ENCODE data around the gene LRRC4C. TPM values are rescaled to one million over a fixed set of nuclear protein-coding genes. Genes with fewer than 3 reads are reported as not detected.

The LRRC4C gene
- total and polyA plus RNA-seq, 4 donors: 0.10 to 0.93 (median 0.30) TPM

GRCh38 chr11:40417627-40418026 is 1041.8 kb downstream of the LRRC4C start:
- H3K27me3 ChIP-seq (ENCODE audit: control insufficient read depth in 4 of 4, insufficient read depth in 4 of 4, low read length in 3 of 4): no peaks in the 10 kb centered on the region
- no peak overlapping the region for H3K9ac ChIP-seq (ENCODE audit: low read depth in 1 of 2, low read length in 2 of 2)
- WGBS: 90% methylated on average over 3 of the region's 3 CpGs
- TF ChIP-seq HNF4A (conservative IDR thresholded peaks at IDR 0.05) (no peak), JUND (IDR thresholded peaks at IDR 0.05) (no peak), REST (IDR thresholded peaks at IDR 0.05) (no peak), GABPA (IDR thresholded peaks at IDR 0.05 in 1 of 2, conservative IDR thresholded peaks at IDR 0.05 in 1 of 2) (no peak), RAD21 (IDR thresholded peaks at IDR 0.05) (no peak), ZBTB33 (IDR thresholded peaks at IDR 0.05) (no peak), SP1 (IDR thresholded peaks at IDR 0.05) (no peak), RXRA (IDR thresholded peaks at IDR 0.05) (no peak), HNF4G (IDR thresholded peaks at IDR 0.05) (no peak)
- TF ChIP-seq, protein P1, sequence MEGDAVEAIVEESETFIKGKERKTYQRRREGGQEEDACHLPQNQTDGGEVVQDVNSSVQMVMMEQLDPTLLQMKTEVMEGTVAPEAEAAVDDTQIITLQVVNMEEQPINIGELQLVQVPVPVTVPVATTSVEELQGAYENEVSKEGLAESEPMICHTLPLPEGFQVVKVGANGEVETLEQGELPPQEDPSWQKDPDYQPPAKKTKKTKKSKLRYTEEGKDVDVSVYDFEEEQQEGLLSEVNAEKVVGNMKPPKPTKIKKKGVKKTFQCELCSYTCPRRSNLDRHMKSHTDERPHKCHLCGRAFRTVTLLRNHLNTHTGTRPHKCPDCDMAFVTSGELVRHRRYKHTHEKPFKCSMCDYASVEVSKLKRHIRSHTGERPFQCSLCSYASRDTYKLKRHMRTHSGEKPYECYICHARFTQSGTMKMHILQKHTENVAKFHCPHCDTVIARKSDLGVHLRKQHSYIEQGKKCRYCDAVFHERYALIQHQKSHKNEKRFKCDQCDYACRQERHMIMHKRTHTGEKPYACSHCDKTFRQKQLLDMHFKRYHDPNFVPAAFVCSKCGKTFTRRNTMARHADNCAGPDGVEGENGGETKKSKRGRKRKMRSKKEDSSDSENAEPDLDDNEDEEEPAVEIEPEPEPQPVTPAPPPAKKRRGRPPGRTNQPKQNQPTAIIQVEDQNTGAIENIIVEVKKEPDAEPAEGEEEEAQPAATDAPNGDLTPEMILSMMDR (IDR thresholded peaks at IDR 0.05; ENCODE audit: low read depth, low read length, missing input control): no peak
- TF ChIP-seq, protein P2, sequence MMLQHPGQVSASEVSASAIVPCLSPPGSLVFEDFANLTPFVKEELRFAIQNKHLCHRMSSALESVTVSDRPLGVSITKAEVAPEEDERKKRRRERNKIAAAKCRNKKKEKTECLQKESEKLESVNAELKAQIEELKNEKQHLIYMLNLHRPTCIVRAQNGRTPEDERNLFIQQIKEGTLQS (IDR thresholded peaks at IDR 0.05): no peak
- H3K36me3 ChIP-seq (ENCODE audit: control insufficient read depth in 4 of 4, insufficient read depth in 3 of 4, low read depth in 1 of 4, low read length in 3 of 4): no peaks in the 10 kb centered on the region
- DNase-seq (ENCODE audit: low spot score): no peak
- H3K4me3 ChIP-seq (ENCODE audit: low read depth in 1 of 3, low read length in 3 of 3): no peak overlapping the region
- no peak overlapping the region for H3K27ac ChIP-seq (ENCODE audit: low read depth in 1 of 2, low read length in 2 of 2)
- no peaks in the 10 kb centered on the region for H3K9me3 ChIP-seq (ENCODE audit: control insufficient read depth in 4 of 4, low read length in 3 of 4)
- H3K4me1 ChIP-seq (ENCODE audit: control insufficient read depth in 4 of 4, insufficient read depth in 4 of 4, low read length in 3 of 4): peaks cover 0 to 8% (median 1%) of the 10 kb centered on the region in 4 donors

DNA sequence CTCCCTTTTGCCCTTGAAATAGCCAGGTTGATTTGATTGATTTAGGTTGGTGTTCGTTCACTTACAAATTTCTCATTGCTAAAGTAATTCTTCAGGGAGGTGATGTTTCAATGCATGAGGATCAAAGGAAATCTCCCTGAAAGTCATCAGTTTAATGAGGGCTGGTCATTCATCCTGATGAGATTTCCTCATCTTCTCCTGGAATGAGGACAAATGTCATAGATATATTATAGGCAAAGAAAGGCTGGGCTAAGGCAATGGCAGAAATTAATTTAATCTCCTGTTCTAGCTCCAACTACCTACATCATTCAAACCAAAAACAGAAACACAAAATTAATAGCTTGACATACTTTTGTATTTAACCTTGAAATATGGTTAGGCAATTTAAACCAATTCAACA is 1052.1 kb downstream of the LRRC4C start:
- WGBS: 52% methylated on average over 1 of the region's 1 CpG
- Histone ChIP-seq H3K36me3 (ENCODE audit: control insufficient read depth in 4 of 4, insufficient read depth in 3 of 4, low read depth in 1 of 4, low read length in 3 of 4) (no peaks in the 10 kb centered on the region), H3K4me3 (ENCODE audit: low read depth in 1 of 3, low read length in 3 of 3) (no peak overlapping the region), H3K9me3 (ENCODE audit: control insufficient read depth in 4 of 4, low read length in 3 of 4) (no peaks in the 10 kb centered on the region), H3K9ac (ENCODE audit: low read depth in 1 of 2, low read length in 2 of 2) (no peak overlapping the region), H3K4me1 (ENCODE audit: control insufficient read depth in 4 of 4, insufficient read depth in 4 of 4, low read length in 3 of 4) (peaks cover 0 to 5% (median under 1%) of the 10 kb centered on the region in 4 donors), H3K27ac (ENCODE audit: low read depth in 1 of 2, low read length in 2 of 2) (no peak overlapping the region), H3K27me3 (ENCODE audit: control insufficient read depth in 4 of 4, insufficient read depth in 4 of 4, low read length in 3 of 4) (no peaks in the 10 kb centered on the region)
- DNase-seq (ENCODE audit: low spot score): no peak
- TF ChIP-seq, protein P1 (IDR thresholded peaks at IDR 0.05; ENCODE audit: low read depth, low read length, missing input control): no peak
- TF ChIP-seq FOXA1 (IDR thresholded peaks at IDR 0.05): no peak
- no peak for TF ChIP-seq HNF4G (IDR thresholded peaks at IDR 0.05)
- no peak for TF ChIP-seq REST (IDR thresholded peaks at IDR 0.05)
- TF ChIP-seq SP1 (IDR thresholded peaks at IDR 0.05): no peak

All from liver (tissue), 9 donors.